Measurements from ENCODE around the gene HUWE1.

The HUWE1 gene

GRCh38 chrX:53713987-53714579 is 27.6 kb upstream of the HUWE1 start:
- no peak for DNase-seq (ENCODE audit: insufficient read length, low spot score)
- FAIRE-seq, result no peak
- TF ChIP-seq POLR2A (IDR thresholded peaks at IDR 0.05; ENCODE audit: low read depth, low read length), result no peak

- no peak for FAIRE-seq
- no peak for DNase-seq (ENCODE audit: insufficient read length, low spot score)
- TF ChIP-seq POLR2A (IDR thresholded peaks at IDR 0.05; ENCODE audit: low read depth, low read length), result no peak
Observed at GRCh38 chrX:53711436-53711835, 24.9 kb upstream of the HUWE1 start.

- no peak for FAIRE-seq
- no peak for TF ChIP-seq POLR2A (IDR thresholded peaks at IDR 0.05; ENCODE audit: low read depth, low read length)
- no peak for DNase-seq (ENCODE audit: insufficient read length, low spot score)
Observed at GRCh38 chrX:53704854-53705253, 18.3 kb upstream of the HUWE1 start.

GRCh38 chrX:53704294-53704693 is 17.8 kb upstream of the HUWE1 start:
- FAIRE-seq, result no peak
- no peak for DNase-seq (ENCODE audit: insufficient read length, low spot score)
- TF ChIP-seq POLR2A (IDR thresholded peaks at IDR 0.05; ENCODE audit: low read depth, low read length), result no peak

- TF ChIP-seq POLR2A (IDR thresholded peaks at IDR 0.05; ENCODE audit: low read depth, low read length), result no peak
- DNase-seq (ENCODE audit: insufficient read length, low spot score) (no peak), FAIRE-seq (no peak)
Observed at GRCh38 chrX:53695946-53696549, 9.5 kb upstream of the HUWE1 start.

- DNase-seq (ENCODE audit: insufficient read length, low spot score) (no peak), FAIRE-seq (no peak)
- no peak for TF ChIP-seq POLR2A (IDR thresholded peaks at IDR 0.05; ENCODE audit: low read depth, low read length)
Observed at GRCh38 chrX:53694642-53695041, 8.1 kb upstream of the HUWE1 start.

GRCh38 chrX:53688300-53688699 is 1.8 kb upstream of the HUWE1 start:
- DNase-seq (ENCODE audit: insufficient read length, low spot score) (no peak), FAIRE-seq (no peak)
- no peak for TF ChIP-seq POLR2A (IDR thresholded peaks at IDR 0.05; ENCODE audit: low read depth, low read length)

- FAIRE-seq (no peak), DNase-seq (ENCODE audit: insufficient read length, low spot score) (no peak)
- no peak for TF ChIP-seq POLR2A (IDR thresholded peaks at IDR 0.05; ENCODE audit: low read depth, low read length)
Observed at GRCh38 chrX:53685711-53686110, 808 bp downstream of the HUWE1 start.

GRCh38 chrX:53684415-53685192 is 1.9 kb downstream of the HUWE1 start:
- peak; percentile 83 for FAIRE-seq
- TF ChIP-seq POLR2A (IDR thresholded peaks at IDR 0.05; ENCODE audit: low read depth, low read length), result no peak
- DNase-seq (ENCODE audit: insufficient read length, low spot score), result no peak

GRCh38 chrX:53683556-53684414 is 2.7 kb downstream of the HUWE1 start:
- DNase-seq (ENCODE audit: insufficient read length, low spot score) (peak; percentile 23), FAIRE-seq (no peak)
- peak; percentile 58 for TF ChIP-seq POLR2A (IDR thresholded peaks at IDR 0.05; ENCODE audit: low read depth, low read length)

- no peak for TF ChIP-seq POLR2A (IDR thresholded peaks at IDR 0.05; ENCODE audit: low read depth, low read length)
- no peak for DNase-seq (ENCODE audit: insufficient read length, low spot score)
- FAIRE-seq, result no peak
Observed at GRCh38 chrX:53682885-53683555, 3.5 kb downstream of the HUWE1 start.

- FAIRE-seq, result no peak
- DNase-seq (ENCODE audit: insufficient read length, low spot score), result no peak
- no peak for TF ChIP-seq POLR2A (IDR thresholded peaks at IDR 0.05; ENCODE audit: low read depth, low read length)
Observed at GRCh38 chrX:53681661-53682060, 4.9 kb downstream of the HUWE1 start.

- FAIRE-seq, result no peak
- no peak for TF ChIP-seq POLR2A (IDR thresholded peaks at IDR 0.05; ENCODE audit: low read depth, low read length)
- DNase-seq (ENCODE audit: insufficient read length, low spot score), result no peak
Observed at GRCh38 chrX:53678667-53679066, 7.9 kb downstream of the HUWE1 start.

Measured in H54 (cell line).